ENCODE measurements around the gene HNRNPH2. TPM values are rescaled to one million over a fixed set of nuclear protein-coding genes. Genes with fewer than 3 reads are reported as not detected.

The HNRNPH2 gene
- total RNA-seq, 3 donors from 2014 or later = 43.6 to 65.0 (median 60.7) TPM

DNA sequence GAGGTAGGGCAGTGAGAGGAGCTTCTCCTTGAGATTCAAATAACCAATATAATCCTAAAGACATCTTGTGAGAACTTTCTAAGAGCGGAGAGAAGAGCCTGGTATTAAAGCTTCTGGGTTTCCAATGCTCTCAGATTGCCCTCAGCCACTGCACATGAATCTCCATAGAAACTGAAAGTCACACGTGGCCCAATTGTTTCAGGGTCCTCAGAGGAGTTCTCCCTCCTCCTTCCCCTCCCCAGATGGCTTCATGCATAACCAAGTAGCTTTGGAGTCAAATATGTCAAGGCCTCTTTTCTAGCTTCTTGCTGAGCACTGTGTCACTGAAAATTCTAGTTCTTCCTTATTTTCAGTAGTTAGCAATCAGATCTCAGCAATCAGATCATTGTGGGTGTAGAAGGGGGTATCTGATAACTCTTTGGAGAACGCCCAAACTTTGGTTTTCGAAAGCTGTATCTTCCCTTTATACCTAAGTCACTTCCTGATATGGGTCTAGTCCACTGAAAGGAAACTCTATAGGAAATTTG lies 24.3 kb upstream of the HNRNPH2 start:
- Histone ChIP-seq H3K4me1 (ENCODE audit: low read depth) (no peaks in the 10 kb centered on the region), H3K9me3 (no peaks in the 10 kb centered on the region), H3K4me3 (no peak overlapping the region), H3K36me3 (ENCODE audit: low read depth) (no peaks in the 10 kb centered on the region)
- intact Hi-C loops (cut with DNase I, micrococcal nuclease) = no loop called here
- ATAC-seq (peak; percentile 26), DNase-seq (peak in 1 of 3 donors; percentile 16)
- TF ChIP-seq, protein P1, sequence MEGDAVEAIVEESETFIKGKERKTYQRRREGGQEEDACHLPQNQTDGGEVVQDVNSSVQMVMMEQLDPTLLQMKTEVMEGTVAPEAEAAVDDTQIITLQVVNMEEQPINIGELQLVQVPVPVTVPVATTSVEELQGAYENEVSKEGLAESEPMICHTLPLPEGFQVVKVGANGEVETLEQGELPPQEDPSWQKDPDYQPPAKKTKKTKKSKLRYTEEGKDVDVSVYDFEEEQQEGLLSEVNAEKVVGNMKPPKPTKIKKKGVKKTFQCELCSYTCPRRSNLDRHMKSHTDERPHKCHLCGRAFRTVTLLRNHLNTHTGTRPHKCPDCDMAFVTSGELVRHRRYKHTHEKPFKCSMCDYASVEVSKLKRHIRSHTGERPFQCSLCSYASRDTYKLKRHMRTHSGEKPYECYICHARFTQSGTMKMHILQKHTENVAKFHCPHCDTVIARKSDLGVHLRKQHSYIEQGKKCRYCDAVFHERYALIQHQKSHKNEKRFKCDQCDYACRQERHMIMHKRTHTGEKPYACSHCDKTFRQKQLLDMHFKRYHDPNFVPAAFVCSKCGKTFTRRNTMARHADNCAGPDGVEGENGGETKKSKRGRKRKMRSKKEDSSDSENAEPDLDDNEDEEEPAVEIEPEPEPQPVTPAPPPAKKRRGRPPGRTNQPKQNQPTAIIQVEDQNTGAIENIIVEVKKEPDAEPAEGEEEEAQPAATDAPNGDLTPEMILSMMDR (IDR thresholded peaks at IDR 0.05) = no peak

DNA sequence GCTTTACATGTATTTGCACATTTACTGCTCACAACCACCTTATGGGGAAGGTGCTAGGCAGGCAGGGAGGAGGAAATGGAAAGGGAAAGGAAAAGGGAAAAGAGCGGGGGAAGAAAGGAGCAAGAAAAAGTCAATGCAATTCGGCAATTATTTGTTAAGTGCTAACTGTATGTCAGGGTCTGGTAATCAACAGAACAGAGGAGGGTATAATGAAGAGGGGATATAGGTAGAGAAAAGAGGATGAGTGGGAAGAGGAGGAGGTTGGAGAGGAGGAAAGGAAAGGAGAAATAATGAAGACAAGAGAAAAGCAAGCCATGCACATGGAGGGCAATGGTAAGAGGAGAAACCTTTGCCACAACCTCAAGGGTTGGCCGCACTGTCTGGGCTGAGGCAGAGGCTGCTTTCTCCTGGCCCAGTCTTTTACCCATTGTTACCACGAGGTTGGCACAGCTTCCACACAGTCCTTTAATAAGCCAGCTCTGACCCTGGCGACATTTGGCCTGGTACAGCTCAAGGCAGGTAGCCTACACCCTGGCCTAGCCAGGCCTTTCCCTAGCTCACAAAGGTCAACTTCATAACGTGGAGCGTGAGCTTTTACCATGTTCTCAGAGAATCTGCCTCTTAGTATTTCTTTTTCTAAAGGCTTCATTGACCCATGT lies 22.9 kb upstream of the HNRNPH2 start:
- Histone ChIP-seq H3K36me3 (ENCODE audit: low read depth) (no peaks in the 10 kb centered on the region), H3K4me1 (ENCODE audit: low read depth) (no peaks in the 10 kb centered on the region), H3K9me3 (no peaks in the 10 kb centered on the region), H3K4me3 (no peak overlapping the region)
- intact Hi-C loops (cut with DNase I, micrococcal nuclease) = no loop called here
- ATAC-seq (no peak), DNase-seq (no peak)
- TF ChIP-seq, protein P1 (IDR thresholded peaks at IDR 0.05) = no peak

DNA sequence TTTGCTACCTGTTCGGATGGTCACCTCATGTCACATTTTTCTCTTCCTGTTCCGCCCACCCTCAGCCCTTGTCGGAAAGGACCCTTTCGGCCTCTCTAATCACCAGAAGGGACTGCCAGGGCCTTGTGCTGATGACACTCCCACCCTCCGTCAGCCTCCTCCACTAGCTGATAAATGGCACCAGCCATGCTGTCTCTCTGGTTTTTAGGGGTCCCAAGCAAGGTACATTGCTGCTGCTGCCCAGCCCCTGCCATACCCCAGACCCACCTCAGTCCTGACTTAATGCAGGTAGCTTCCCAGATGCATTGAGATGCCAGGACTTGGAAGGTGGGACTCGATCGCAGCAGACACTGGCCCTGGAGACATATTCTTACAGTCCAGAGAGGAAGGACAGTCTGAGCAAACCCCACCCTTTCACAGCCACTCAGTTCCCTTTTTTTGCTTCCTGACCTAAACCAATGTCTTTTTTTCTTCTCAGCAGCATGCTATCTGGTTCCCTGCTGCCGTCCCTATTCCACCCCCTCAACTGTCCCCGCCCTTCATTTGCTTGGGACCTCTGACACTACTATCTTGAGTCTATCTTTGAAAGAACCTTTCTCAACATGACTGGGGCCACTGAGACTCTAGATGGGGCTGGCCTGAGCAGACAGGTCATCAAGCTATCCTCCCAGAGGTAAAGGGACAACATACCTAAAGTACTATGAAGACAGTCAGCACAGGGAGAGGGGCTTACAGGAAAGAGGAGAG lies 22.1 kb upstream of the HNRNPH2 start, which contains the start of gene BTK:
BTK (minus strand) TSS at position 397 of the 747 bp plus-strand sequence. CDS start 10,907 bp downstream, outside the sequence.
- no peaks in the 10 kb centered on the region for H3K9me3 ChIP-seq
- H3K36me3 ChIP-seq (ENCODE audit: low read depth) = no peaks in the 10 kb centered on the region
- H3K4me3 ChIP-seq = no peak within 1 kb of the TSS
- TF ChIP-seq, protein P1 (IDR thresholded peaks at IDR 0.05) = no peak
- ATAC-seq (peak; percentile 45), DNase-seq (peak in 1 of 3 donors; percentile 16)
- H3K4me1 ChIP-seq (ENCODE audit: low read depth) = no peaks in the 10 kb centered on the region
- intact Hi-C loops (cut with DNase I, micrococcal nuclease) = no loop called here

DNA sequence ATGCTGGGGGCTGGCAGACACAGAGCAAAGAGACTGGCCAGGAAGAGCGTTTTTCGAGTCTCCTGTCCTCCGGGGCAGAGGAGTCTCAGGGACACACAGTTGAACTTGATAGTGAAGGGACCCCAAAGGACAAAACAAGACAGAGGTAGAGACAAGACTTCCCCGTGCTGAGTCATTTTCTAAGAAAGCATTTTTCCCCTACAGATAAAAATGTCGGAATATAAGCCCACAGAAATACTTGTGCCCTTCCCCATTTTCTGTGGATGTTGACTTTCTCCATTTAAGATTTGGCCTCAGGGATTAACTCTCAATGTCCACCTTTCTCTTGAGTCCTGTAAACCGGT lies 21.5 kb upstream of the HNRNPH2 start:
- DNase-seq (no peak), ATAC-seq (no peak)
- TF ChIP-seq, protein P1 (IDR thresholded peaks at IDR 0.05) = no peak
- Histone ChIP-seq H3K4me1 (ENCODE audit: low read depth) (no peaks in the 10 kb centered on the region), H3K36me3 (ENCODE audit: low read depth) (no peaks in the 10 kb centered on the region), H3K9me3 (no peaks in the 10 kb centered on the region), H3K4me3 (no peak overlapping the region)
- intact Hi-C loops (cut with DNase I, micrococcal nuclease) = no loop called here

DNA sequence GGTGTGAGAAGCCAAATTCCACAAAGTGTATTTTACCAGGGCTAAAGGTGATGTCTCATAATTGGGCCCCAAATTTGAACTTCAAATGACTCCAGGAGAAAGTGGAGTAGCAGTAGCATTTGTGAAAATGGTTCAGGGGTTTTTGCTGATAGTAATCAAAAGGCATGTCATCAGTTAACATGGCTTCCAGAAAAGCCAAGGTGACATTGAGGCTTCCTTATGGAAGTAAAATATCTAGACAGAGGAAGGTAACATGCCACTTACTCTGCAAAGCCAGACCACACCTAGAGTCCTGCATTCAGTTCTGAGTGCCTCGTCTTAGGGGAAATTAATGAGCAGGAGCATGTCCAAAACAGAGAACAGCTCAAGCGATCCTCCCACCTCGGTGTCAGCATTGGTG lies 19.4 kb upstream of the HNRNPH2 start:
- Histone ChIP-seq H3K4me1 (ENCODE audit: low read depth) (peaks cover 4% of the 10 kb centered on the region), H3K36me3 (ENCODE audit: low read depth) (no peaks in the 10 kb centered on the region), H3K4me3 (no peak overlapping the region), H3K9me3 (no peaks in the 10 kb centered on the region)
- TF ChIP-seq, protein P1 (IDR thresholded peaks at IDR 0.05) = no peak
- no peak for ATAC-seq
- intact Hi-C loops (cut with DNase I, micrococcal nuclease) = no loop called here
- DNase-seq = no peak
